Activated CD4-positive, CD25-positive, alpha-beta regulatory T cell (primary cell): ENCODE measurements around the gene MSI2.
A peak's percentile ranks its signal among the peaks of the same experiment; 100 is the strongest.

Experiments
- DNase-seq, 4 experiments: peaks; one replicate each; lab custom pipeline; 2025; lab: John Stamatoyannopoulos, UW

The MSI2 gene

GRCh38 chr17:57599271-57600045 lies 343.1 kb downstream of the MSI2 start:
- DNase-seq: peak in 2 of 4 experiments; percentile 8 to 10

- DNase-seq: peak in 2 of 4 experiments; percentile 11 to 12
Observed at GRCh38 chr17:57600074-57600473, 343.8 kb downstream of the MSI2 start.

DNA sequence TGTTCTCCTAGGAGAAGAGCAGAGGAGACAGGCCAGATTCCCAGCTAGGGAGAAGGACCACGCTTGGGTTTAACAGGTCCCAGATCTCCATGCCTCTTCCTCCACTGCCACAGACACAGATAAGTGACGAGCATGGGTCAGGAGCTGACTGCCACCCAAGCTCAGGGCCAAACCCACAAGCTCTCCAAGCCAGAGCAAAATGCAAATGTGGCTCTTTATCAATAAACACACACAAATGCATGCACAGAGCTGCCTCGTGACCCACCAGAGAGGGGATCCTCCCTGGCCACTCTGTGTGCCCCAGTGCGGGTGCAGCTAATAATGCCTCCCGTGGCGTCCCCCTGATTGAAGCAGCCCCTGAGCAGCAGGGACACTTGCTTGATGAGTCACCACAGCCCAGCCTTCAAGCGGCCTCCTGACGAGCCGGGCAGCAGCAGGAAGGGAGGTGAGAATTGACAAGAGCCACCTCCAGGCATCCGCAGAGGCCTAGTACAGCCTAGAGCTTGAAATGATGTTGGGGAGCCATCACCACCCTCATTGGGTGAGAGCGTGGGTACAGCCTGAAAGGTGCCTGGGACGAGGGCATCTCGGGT lies 344.9 kb downstream of the MSI2 start:
- DNase-seq: no peak

- DNase-seq: no peak
Observed at GRCh38 chr17:57602896-57603295, 346.6 kb downstream of the MSI2 start.

GRCh38 chr17:57603546-57603945 lies 347.2 kb downstream of the MSI2 start:
- DNase-seq: no peak

GRCh38 chr17:57603978-57604377 lies 347.7 kb downstream of the MSI2 start:
- DNase-seq: peak; percentile 13 to 71 (median 57)

- peak in 2 of 4 experiments; percentile 11 to 16 for DNase-seq
Observed at GRCh38 chr17:57604771-57605674, 348.7 kb downstream of the MSI2 start.

GRCh38 chr17:57605675-57606105 lies 349.4 kb downstream of the MSI2 start:
- peak in 2 of 4 experiments; percentile 11 to 16 for DNase-seq

- DNase-seq: no peak
Observed at GRCh38 chr17:57606111-57606875, 350.0 kb downstream of the MSI2 start.

- no peak for DNase-seq
Observed at GRCh38 chr17:57607553-57608120, 351.3 kb downstream of the MSI2 start.

DNA sequence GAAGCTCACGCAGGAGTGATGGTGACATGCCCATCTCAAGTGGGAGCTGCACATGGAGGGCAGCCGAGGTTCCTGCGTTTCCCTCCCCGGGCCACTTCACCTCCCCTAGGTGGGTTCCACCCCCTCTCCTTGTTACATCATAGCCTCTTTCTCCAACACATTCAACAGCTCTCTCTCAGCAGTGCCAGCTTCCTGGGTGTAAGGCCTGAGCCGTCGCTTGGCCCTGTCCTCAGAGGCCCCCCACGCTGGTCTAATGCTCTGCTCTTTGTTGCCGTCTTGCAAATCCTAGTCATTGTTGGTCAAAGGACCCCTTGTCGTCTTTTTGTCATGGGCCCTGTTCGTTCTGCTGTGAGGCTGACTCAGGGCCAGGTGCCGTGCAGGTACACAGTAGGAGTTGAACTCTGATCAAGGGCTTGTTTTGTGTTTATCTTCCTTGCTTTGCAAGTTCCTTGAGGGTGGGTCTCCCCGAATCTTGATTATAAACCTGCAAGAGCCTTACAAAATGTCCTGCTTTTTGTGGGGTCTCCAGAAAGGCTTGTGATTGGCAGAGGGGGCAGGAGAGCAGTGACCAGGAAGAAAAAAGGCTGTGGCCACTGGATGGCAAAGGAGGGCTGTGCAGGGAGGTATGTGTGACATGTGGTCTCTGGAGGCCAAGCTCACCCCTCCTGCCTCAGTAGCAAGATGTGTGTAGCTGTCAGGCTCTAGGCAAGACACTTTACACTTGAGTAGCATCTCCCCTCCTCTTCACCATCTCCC lies 352.2 kb downstream of the MSI2 start:
- DNase-seq: no peak

- no peak for DNase-seq
Observed at GRCh38 chr17:57609125-57609877, 353.0 kb downstream of the MSI2 start.

DNA sequence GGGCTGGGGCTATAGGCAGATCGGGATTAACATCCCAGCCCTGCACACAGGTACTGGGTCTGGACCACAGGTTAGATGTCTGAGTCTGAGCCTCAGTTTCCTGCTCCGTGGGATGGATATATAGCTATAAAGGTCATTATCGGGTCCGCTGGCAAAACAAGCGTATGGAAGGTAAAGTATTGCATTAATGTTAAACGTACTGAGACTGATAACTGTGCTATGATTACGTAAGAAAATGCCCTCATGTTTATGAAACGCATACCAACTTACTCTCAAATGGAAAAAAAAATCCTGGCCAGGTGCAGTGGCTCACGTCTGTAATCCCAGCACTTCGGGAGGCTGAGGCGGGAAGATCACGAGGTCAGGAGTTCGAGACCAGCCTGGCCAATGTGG lies 353.6 kb downstream of the MSI2 start:
- DNase-seq: no peak

- DNase-seq: no peak
Observed at GRCh38 chr17:57612202-57613071, 356.1 kb downstream of the MSI2 start.

DNA sequence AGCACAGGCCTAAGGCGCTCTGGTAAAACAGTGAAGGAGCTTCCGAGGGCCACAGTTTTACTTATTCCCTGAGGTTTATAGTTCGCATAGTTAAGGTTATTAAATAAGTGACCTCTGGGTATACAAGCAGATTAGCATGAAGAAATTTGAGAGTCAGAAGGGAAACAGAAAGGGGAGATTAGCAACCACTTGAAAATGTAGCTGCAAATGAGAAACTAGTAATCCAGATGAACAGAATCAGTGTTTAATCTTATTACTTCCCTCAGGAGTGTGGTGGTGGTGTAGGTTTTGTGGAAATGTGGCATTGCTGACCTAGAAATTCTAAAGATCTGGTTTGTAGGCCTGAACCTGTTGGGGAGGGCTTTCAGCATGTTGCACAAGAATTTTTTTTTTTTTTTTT lies 358.4 kb downstream of the MSI2 start:
- no peak for DNase-seq

DNA sequence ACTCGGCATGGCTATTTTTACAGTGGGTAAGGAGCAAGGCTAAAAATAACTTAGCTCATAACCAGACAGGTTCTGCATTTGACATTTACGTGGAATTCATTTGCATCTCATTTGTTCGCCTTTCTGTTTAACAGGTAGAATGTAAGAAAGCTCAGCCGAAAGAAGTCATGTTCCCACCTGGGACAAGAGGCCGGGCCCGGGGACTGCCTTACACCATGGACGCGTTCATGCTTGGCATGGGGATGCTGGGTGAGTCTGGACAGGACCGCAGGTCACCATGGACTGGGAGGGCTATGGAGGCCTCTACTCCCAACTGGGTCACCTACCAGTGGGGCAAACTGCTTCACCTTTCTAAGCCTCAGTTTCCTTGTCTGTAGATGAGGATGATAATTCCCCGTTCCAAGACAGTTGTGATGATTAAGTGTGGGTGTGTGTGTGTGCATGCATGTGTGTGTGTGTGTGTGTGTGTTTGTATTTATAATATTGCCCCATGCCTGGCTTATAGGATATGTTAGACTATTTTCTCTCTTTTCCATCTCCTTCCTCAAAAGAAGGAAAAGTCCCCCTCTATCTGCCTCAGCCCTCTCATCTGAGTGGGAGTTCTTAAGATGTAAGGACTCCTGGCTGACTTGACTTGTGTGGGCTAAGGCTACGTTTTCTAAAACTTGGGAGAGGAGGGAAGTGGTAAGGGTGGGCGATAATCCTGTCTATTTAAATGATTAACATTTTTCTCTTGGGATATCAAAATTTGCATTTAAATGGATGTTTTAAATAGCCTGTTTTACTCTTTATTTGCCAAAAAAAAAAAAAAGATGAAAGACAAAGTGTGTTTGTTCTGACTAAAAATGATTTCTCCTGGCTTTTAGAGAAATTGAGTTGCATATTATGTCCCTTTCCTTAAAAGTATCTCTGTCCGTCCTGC lies 359.8 kb downstream of the MSI2 start:
- DNase-seq: no peak

DNA sequence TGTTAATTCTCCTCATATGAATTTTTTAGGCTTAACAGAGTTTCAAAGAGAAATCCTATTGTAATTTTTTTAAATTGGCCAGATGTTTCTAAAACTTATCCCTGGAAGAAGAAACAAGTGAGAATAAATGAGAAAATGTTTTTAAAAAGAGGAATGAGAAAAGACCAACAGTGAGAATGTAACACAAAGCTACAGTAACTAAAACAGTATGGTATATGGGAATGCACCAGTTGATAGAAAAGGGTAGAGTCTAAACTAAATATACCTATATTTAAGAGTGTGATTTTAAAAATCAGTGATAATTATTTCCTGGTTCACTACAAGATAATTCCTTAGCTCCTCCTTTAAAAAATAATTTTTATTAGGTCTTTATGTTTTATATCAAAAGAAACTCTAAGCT lies 360.9 kb downstream of the MSI2 start:
- no peak for DNase-seq
